MM.1S (cell line): Measurements from ENCODE around the gene DNAJB1.

Experiments used
- DNase-seq: peaks from one replicate; pipeline ENCODE4 v3.0.0-alpha.2; 2015
- H2AFZ ChIP-seq: fragments of 300-600 bp; sonication (generic); 2 replicates; pipeline ENCODE4 v1.6.0; 2016; ENCODE audit warnings: antibody characterized with exemption, low read length
- H3F3A ChIP-seq: fragments of 300-600 bp; sonication (generic); 2 replicates; pipeline ENCODE4 v1.6.1; 2016; ENCODE audit warnings: mild to moderate bottlenecking, antibody characterized with exemption, low read length, moderate library complexity, mixed read lengths; ENCODE audit not compliant: insufficient read depth
- H3K27ac ChIP-seq: fragments of 300-600 bp; sonication (generic); 2 replicates; pipeline ENCODE4 v1.5.1; 2016; ENCODE audit warnings: mild to moderate bottlenecking, low read length
- H3K27me3 ChIP-seq: fragments of 300-600 bp; sonication (generic); replicated peaks from 2 replicates; pipeline ENCODE4 v1.6.0; 2016; ENCODE audit warnings: low read length; ENCODE audit not compliant: insufficient read depth
- H3K36me3 ChIP-seq: fragments of 300-600 bp; sonication (generic); replicated peaks from 2 replicates; pipeline ENCODE4 v1.6.1; 2016; ENCODE audit warnings: mild to moderate bottlenecking, low read length, mixed read lengths; ENCODE audit not compliant: insufficient read depth
- H3K4me1 ChIP-seq: fragments of 300-600 bp; sonication (generic); 2 replicates; pipeline ENCODE4 v1.6.1; 2016; ENCODE audit warnings: low read length, mixed read lengths
- H3K4me2 ChIP-seq: fragments of 300-600 bp; sonication (generic); 2 replicates; pipeline ENCODE4 v1.6.0; 2016; ENCODE audit warnings: low read depth, low read length
- H3K4me3 ChIP-seq: fragments of 300-600 bp; sonication (generic); 2 replicates; pipeline ENCODE4 v1.5.1; 2016; ENCODE audit warnings: low read length, mixed read lengths
- H3K79me2 ChIP-seq: fragments of 300-600 bp; sonication (generic); 2 replicates; pipeline ENCODE4 v1.6.1; 2016; ENCODE audit warnings: mixed run types, low read length, mixed read lengths
- H3K9ac ChIP-seq: fragments of 300-600 bp; sonication (generic); 2 replicates; pipeline ENCODE4 v1.6.1; 2016; ENCODE audit warnings: low read length, mixed read lengths
- H3K9me2 ChIP-seq: fragments of 300-600 bp; sonication (generic); replicated peaks from 2 replicates; pipeline ENCODE4 v1.6.1; 2016; ENCODE audit warnings: mild to moderate bottlenecking, low read length, mixed read lengths; ENCODE audit not compliant: insufficient read depth
- H3K9me3 ChIP-seq: fragments of 300-600 bp; sonication (generic); replicated peaks from 2 replicates; pipeline ENCODE4 v1.6.1; 2016; ENCODE audit warnings: mild to moderate bottlenecking, low read length, mixed read lengths; ENCODE audit not compliant: insufficient read depth
- H4K20me1 ChIP-seq: fragments of 300-600 bp; sonication (generic); 2 replicates; pipeline ENCODE4 v1.6.1; 2016; ENCODE audit warnings: mild to moderate bottlenecking, low read length, moderate library complexity, mixed read lengths; ENCODE audit not compliant: insufficient read depth
- EZH2 ChIP-seq: fragments of 300-600 bp; sonication (generic); optimal IDR thresholded peaks from 2 replicates; pipeline ENCODE3; 2017; ENCODE audit warnings: low read depth, mild to moderate bottlenecking, antibody characterized with exemption, low read length, mixed read lengths
- EZH2phosphoT487 ChIP-seq: fragments of 300-600 bp; sonication (generic); IDR thresholded peaks from 2 replicates; pipeline ENCODE4 v1.6.1; 2018; ENCODE audit warnings: antibody characterized with exemption, low read length
- TF ChIP-seq, protein P1 (sequence below): fragments of 300-600 bp; sonication (generic); IDR thresholded peaks from 2 replicates; pipeline ENCODE4 v1.5.1; 2016; ENCODE audit warnings: antibody characterized with exemption, low read length, mixed read lengths

DNAJB1 gene

DNA sequence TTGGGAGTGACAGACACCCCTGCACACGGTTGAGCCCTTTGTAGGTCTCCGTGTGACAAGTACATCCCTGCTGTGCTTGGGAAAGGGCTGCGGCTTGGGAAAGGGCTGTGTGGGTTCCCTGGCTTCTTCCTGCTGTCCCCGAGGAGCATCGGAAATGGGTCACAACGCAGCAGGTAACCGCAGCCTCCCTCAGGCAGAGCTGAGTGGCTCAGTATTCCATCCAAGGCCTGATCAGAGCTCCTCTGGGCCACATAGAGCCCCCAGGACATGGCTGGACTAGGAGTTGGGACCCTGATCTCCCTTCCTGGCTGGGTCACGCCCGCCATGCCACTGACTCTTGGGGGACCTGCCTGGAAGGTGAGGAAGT lies 27.5 kb upstream of the DNAJB1 start:
- no peaks in the 10 kb centered on the region for H3K9me3 ChIP-seq
- no peaks in the 10 kb centered on the region for H3F3A ChIP-seq
- H3K36me3 ChIP-seq, result no peaks in the 10 kb centered on the region
- no peaks in the 10 kb centered on the region for H4K20me1 ChIP-seq
- no peak overlapping the region for H3K4me3 ChIP-seq
- no peak overlapping the region for H2AFZ ChIP-seq
- no peaks in the 10 kb centered on the region for H3K9me2 ChIP-seq
- no peak overlapping the region for H3K27ac ChIP-seq
- H3K4me1 ChIP-seq, result no peaks in the 10 kb centered on the region
- no peaks in the 10 kb centered on the region for H3K27me3 ChIP-seq
- TF ChIP-seq, protein P1, sequence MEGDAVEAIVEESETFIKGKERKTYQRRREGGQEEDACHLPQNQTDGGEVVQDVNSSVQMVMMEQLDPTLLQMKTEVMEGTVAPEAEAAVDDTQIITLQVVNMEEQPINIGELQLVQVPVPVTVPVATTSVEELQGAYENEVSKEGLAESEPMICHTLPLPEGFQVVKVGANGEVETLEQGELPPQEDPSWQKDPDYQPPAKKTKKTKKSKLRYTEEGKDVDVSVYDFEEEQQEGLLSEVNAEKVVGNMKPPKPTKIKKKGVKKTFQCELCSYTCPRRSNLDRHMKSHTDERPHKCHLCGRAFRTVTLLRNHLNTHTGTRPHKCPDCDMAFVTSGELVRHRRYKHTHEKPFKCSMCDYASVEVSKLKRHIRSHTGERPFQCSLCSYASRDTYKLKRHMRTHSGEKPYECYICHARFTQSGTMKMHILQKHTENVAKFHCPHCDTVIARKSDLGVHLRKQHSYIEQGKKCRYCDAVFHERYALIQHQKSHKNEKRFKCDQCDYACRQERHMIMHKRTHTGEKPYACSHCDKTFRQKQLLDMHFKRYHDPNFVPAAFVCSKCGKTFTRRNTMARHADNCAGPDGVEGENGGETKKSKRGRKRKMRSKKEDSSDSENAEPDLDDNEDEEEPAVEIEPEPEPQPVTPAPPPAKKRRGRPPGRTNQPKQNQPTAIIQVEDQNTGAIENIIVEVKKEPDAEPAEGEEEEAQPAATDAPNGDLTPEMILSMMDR, result no peak
- no peak for TF ChIP-seq EZH2phosphoT487
- TF ChIP-seq EZH2, result no peak
- no peak overlapping the region for H3K4me2 ChIP-seq
- DNase-seq, result no peak
- H3K79me2 ChIP-seq, result peaks cover 51% of the 10 kb centered on the region
- H3K9ac ChIP-seq, result no peak overlapping the region

GRCh38 chr19:14544977-14545715 lies 26.9 kb upstream of the DNAJB1 start:
- Histone ChIP-seq H3K9ac (no peak overlapping the region), H2AFZ (no peak overlapping the region), H3K9me3 (no peaks in the 10 kb centered on the region), H3K4me2 (no peak overlapping the region), H3K36me3 (no peaks in the 10 kb centered on the region), H3K4me3 (no peak overlapping the region), H3K27me3 (no peaks in the 10 kb centered on the region), H3K27ac (no peak overlapping the region), H3F3A (no peaks in the 10 kb centered on the region), H3K9me2 (no peaks in the 10 kb centered on the region), H3K79me2 (peaks cover 48% of the 10 kb centered on the region), H4K20me1 (no peaks in the 10 kb centered on the region), H3K4me1 (no peaks in the 10 kb centered on the region)
- TF ChIP-seq, protein P1, result no peak
- TF ChIP-seq EZH2, result no peak
- no peak for TF ChIP-seq EZH2phosphoT487
- no peak for DNase-seq

DNA sequence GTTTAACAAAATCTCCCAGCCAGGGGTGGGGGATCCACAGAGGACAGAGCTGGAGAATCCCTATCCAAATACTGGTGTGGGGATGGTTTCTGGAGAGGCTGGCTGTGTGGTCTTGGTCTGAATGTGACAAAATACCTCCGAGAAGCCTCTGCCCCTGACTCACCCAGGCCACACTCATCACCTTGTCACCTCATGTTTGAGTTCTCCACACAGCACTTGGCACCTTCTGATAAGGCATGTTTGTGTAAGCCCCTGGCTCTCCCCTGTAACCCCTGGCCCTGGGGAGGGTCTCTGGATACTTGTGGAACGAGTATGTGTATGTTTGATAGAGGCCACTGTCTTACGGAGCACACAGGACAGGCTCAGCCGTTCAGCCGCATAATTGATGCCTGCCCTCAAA lies 25.9 kb upstream of the DNAJB1 start:
- no peak for TF ChIP-seq EZH2
- TF ChIP-seq EZH2phosphoT487, result no peak
- TF ChIP-seq, protein P1, result no peak
- H3K9me3 ChIP-seq, result no peaks in the 10 kb centered on the region
- H3K9ac ChIP-seq, result no peak overlapping the region
- H3K79me2 ChIP-seq, result peaks cover 50% of the 10 kb centered on the region
- H3K4me2 ChIP-seq, result no peak overlapping the region
- no peaks in the 10 kb centered on the region for H3K27me3 ChIP-seq
- no peak for DNase-seq
- no peak overlapping the region for H3K4me3 ChIP-seq
- no peak overlapping the region for H2AFZ ChIP-seq
- H3K4me1 ChIP-seq, result no peaks in the 10 kb centered on the region
- H3K27ac ChIP-seq, result no peak overlapping the region
- no peaks in the 10 kb centered on the region for H3K36me3 ChIP-seq
- no peaks in the 10 kb centered on the region for H3F3A ChIP-seq
- no peaks in the 10 kb centered on the region for H4K20me1 ChIP-seq
- H3K9me2 ChIP-seq, result no peaks in the 10 kb centered on the region
